Gastroesophageal sphincter (tissue), 4 donors: ENCODE measurements around the gene RHBDD1. TPM values are rescaled to one million over a fixed set of nuclear protein-coding genes. Genes with fewer than 3 reads are reported as not detected.
"Not testable (repeated sequence)": the region's sequence is repeated elsewhere in the genome, so short reads cannot be mapped to it uniquely, and the experiment has no call there.

Source experiments
- ATAC-seq: fragments of 150-250 bp; one replicate; pipeline ENCODE4 v1.9.1; 2016; ENCODE audit warnings: mild to moderate bottlenecking, moderate library complexity
- H3K27ac ChIP-seq, 4 donors: fragments of 200-600 bp; sonication (generic) in 3 of 4; 1 replicate in 3 of 4; 2 replicates in 1 of 4; pipeline ENCODE4 v1.5.1; 2016 to 2019
- H3K27me3 ChIP-seq: fragments of 200-600 bp; sonication (generic); one replicate; pipeline ENCODE4 v1.5.1; 2019
- H3K36me3 ChIP-seq, 2 donors: fragments of 200-600 bp; sonication (generic); one replicate each; pipeline ENCODE4 v1.5.1; 2019; ENCODE audit warnings: control low read depth in 1 of 2
- H3K4me1 ChIP-seq, 3 donors: fragments of 200-600 bp; sonication (generic); 1 replicate in 2 of 3; 2 replicates in 1 of 3; pipeline ENCODE4 v1.5.1; 2016 to 2019; ENCODE audit warnings: control low read depth in 2 of 3
- H3K4me3 ChIP-seq, 2 donors: fragments of 200-600 bp; sonication (generic); one replicate each; pipeline ENCODE4 v1.5.1; 2019; ENCODE audit warnings: mild to moderate bottlenecking in 1 of 2, moderate library complexity in 1 of 2
- H3K9me3 ChIP-seq, 3 donors: fragments of 200-600 bp; sonication (generic); one replicate each; pipeline ENCODE4 v1.5.1; 2017 to 2019; ENCODE audit warnings: control low read depth in 2 of 3
- EP300 ChIP-seq: sonication (generic); formaldehyde crosslinking; IDR thresholded peaks from one replicate; pipeline ENCODE4 v1.6.1; 2017; ENCODE audit warnings: antibody characterized with exemption, mild to moderate bottlenecking
- POLR2A ChIP-seq, 2 donors: fragments of 450-650 bp; IDR thresholded peaks; one replicate each; pipeline ENCODE4 v1.6.1; 2017; ENCODE audit warnings: antibody characterized with exemption in 2 of 2, mild to moderate bottlenecking in 2 of 2, moderate library complexity in 1 of 2
- POLR2AphosphoS5 ChIP-seq: sonication (generic); formaldehyde crosslinking; IDR thresholded peaks from one replicate; pipeline ENCODE4 v1.6.1; 2017; ENCODE audit warnings: antibody characterized with exemption
- WGBS, 2 donors: methylation state at CpG; one replicate each; pipeline ENCODE4 v1.1.5; 2018; ENCODE audit warnings: low coverage in 1 of 2; 5-methylcytosine and 5-hydroxymethylcytosine counted together
- total RNA-seq, 4 donors: library from RNA; depleted of rRNA; stranded (reverse); fragments of >200 nt; gene quantifications; one replicate each; pipeline ENCODE4 v1.1.0, GENCODE V29; 2016
- TF ChIP-seq, protein P1 (sequence below), 4 experiments: fragments of 200-600 bp in 2 of 4; fragments of 450-650 bp in 2 of 4; sonication (generic) in 1 of 4; IDR thresholded peaks; one replicate each; pipeline ENCODE4 v1.5.1; 2017 to 2019; ENCODE audit warnings: antibody characterized with exemption in 4 of 4, mild to moderate bottlenecking in 2 of 4, moderate library complexity in 2 of 4

The RHBDD1 gene
- total RNA-seq, 4 donors from 2014 or later: 22.2 to 35.2 (median 24.7) TPM

- Histone ChIP-seq H3K36me3 (no peaks in the 10 kb centered on the region), H3K27me3 (no peaks in the 10 kb centered on the region), H3K27ac (no peak overlapping the region), H3K4me3 (no peak overlapping the region), H3K4me1 (peaks cover 0 to 9% (median 0%) of the 10 kb centered on the region in 3 donors), H3K9me3 (no peaks in the 10 kb centered on the region)
- ATAC-seq: no peak
- 76 to 83% methylated on average over 8 of the region's 8 CpGs for WGBS, 2 donors
- TF ChIP-seq EP300 (no peak), POLR2A (IDR thresholded peaks at IDR 0.05) (no peak), POLR2AphosphoS5 (no peak)
- TF ChIP-seq, protein P1, sequence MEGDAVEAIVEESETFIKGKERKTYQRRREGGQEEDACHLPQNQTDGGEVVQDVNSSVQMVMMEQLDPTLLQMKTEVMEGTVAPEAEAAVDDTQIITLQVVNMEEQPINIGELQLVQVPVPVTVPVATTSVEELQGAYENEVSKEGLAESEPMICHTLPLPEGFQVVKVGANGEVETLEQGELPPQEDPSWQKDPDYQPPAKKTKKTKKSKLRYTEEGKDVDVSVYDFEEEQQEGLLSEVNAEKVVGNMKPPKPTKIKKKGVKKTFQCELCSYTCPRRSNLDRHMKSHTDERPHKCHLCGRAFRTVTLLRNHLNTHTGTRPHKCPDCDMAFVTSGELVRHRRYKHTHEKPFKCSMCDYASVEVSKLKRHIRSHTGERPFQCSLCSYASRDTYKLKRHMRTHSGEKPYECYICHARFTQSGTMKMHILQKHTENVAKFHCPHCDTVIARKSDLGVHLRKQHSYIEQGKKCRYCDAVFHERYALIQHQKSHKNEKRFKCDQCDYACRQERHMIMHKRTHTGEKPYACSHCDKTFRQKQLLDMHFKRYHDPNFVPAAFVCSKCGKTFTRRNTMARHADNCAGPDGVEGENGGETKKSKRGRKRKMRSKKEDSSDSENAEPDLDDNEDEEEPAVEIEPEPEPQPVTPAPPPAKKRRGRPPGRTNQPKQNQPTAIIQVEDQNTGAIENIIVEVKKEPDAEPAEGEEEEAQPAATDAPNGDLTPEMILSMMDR (IDR thresholded peaks at IDR 0.05): no peak
Observed at GRCh38 chr2:226829721-226830631, 5.9 kb upstream of the RHBDD1 start.

GRCh38 chr2:226831266-226831665, 4.6 kb upstream of the RHBDD1 start:
- WGBS, 2 donors: 68 to 100% methylated on average over 1 to 4 of the region's 4 CpGs
- TF ChIP-seq EP300 (no peak), POLR2AphosphoS5 (no peak), POLR2A (IDR thresholded peaks at IDR 0.05) (no peak)
- TF ChIP-seq, protein P1 (IDR thresholded peaks at IDR 0.05): no peak
- ATAC-seq: no peak
- no peak overlapping the region for H3K4me3 ChIP-seq
- no peaks in the 10 kb centered on the region for H3K27me3 ChIP-seq
- peaks cover 0 to 17% (median 0%) of the 10 kb centered on the region in 3 donors for H3K4me1 ChIP-seq
- no peak overlapping the region for H3K27ac ChIP-seq
- no peaks in the 10 kb centered on the region for H3K9me3 ChIP-seq
- H3K36me3 ChIP-seq: no peaks in the 10 kb centered on the region

- 100% methylated on average over 1 of the region's 1 CpG for WGBS, 2 donors
- peaks cover 4 to 22% (median 4%) of the 10 kb centered on the region in 3 donors for H3K4me1 ChIP-seq
Observed at GRCh38 chr2:226832061-226832460, 3.8 kb upstream of the RHBDD1 start.

GRCh38 chr2:226834880-226835279, 974 bp upstream of the RHBDD1 start:
- not testable (repeated sequence) for H3K9me3 ChIP-seq, H3K27ac ChIP-seq, H3K27me3 ChIP-seq, ATAC-seq, H3K36me3 ChIP-seq
- peaks cover 6 to 41% (median 8%) of the 10 kb centered on the region in 3 donors for H3K4me1 ChIP-seq
- peak overlapping the region; percentile 84 to 98 for H3K4me3 ChIP-seq
- 88 to 89% methylated on average over 9 to 15 of the region's 18 CpGs for WGBS, 2 donors

More at GRCh38 chr2:226832061-226832460, 3.8 kb upstream of the RHBDD1 start:
- Histone ChIP-seq H3K27me3 (no peaks in the 10 kb centered on the region), H3K9me3 (no peaks in the 10 kb centered on the region), H3K27ac (no peak overlapping the region), H3K4me3 (no peak overlapping the region), H3K36me3 (no peaks in the 10 kb centered on the region)
- no peak for ATAC-seq
- TF ChIP-seq, protein P1 (IDR thresholded peaks at IDR 0.05): no peak
- TF ChIP-seq POLR2A (IDR thresholded peaks at IDR 0.05) (no peak), EP300 (no peak), POLR2AphosphoS5 (no peak)

DNA sequence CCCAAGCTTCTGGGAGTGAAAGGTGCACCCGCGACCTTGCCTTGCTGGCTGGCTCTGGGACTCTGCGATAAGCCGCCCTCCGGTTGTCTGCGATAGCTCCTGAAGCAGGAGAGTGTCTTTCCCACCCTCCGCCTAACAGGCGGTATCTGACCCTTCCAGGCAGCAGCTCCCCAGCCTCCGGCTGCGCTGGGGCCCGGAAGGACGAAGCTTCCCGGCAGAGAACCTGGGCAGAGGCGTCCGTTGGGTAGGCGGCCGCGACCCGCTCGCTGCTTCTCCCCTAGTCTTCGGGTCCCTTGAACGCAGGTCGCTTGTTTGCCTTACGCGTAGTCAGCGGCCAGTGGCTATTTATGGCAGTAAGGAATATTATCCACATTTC, 446 bp upstream of the RHBDD1 start:
- H3K27me3 ChIP-seq: no peaks in the 10 kb centered on the region
- peak overlapping the region; percentile 84 to 98 for H3K4me3 ChIP-seq
- H3K4me1 ChIP-seq: peaks cover 6 to 41% (median 8%) of the 10 kb centered on the region in 3 donors
- peak overlapping the region; percentile 99 to 100 (median 100) for H3K27ac ChIP-seq
- no peaks in the 10 kb centered on the region for H3K9me3 ChIP-seq
- no peaks in the 10 kb centered on the region for H3K36me3 ChIP-seq
- WGBS, 2 donors: 0 to 17% methylated on average over 6 of the region's 26 CpGs
- peak; percentile 31 for ATAC-seq
- TF ChIP-seq EP300 (no peak), POLR2AphosphoS5 (no peak), POLR2A (IDR thresholded peaks at IDR 0.05) (no peak)
- TF ChIP-seq, protein P1 (IDR thresholded peaks at IDR 0.05): no peak
